Tibial artery (tissue), 4 donors: ENCODE data around the gene POT1.

ENCODE experiments used
- DNase-seq, 2 donors: peaks; one replicate each; pipeline ENCODE4 v3.0.0-alpha.2; 2019
- H3K27ac ChIP-seq, 2 donors: fragments of 200-600 bp; sonication (generic) in 1 of 2; 1 replicate in 1 of 2; 2 replicates in 1 of 2; pipeline ENCODE4 v1.5.1; 2018 to 2019; ENCODE audit warnings: mild to moderate bottlenecking in 1 of 2
- H3K27me3 ChIP-seq, 2 donors: fragments of 200-600 bp; sonication (generic) in 1 of 2; one replicate each; pipeline versions ENCODE4 v1.5.1 to v1.6.0; 2016 to 2019
- H3K36me3 ChIP-seq, 3 donors: fragments of 200-600 bp; sonication (generic) in 2 of 3; one replicate each; pipeline ENCODE4 v1.5.1; 2016 to 2019; ENCODE audit warnings: mild to moderate bottlenecking in 2 of 3
- H3K4me1 ChIP-seq, 4 donors: fragments of 200-600 bp; sonication (generic) in 2 of 4; 1 replicate in 3 of 4; 2 replicates in 1 of 4; pipeline ENCODE4 v1.5.1; 2016 to 2019
- H3K4me3 ChIP-seq, 2 donors: fragments of 200-600 bp; sonication (generic) in 1 of 2; 1 replicate in 1 of 2; 2 replicates in 1 of 2; pipeline ENCODE4 v1.5.1; 2018 to 2019; ENCODE audit warnings: mild to moderate bottlenecking in 2 of 2
- H3K9me3 ChIP-seq, 3 donors: fragments of 200-600 bp; sonication (generic) in 1 of 3; one replicate each; pipeline ENCODE4 v1.5.1; 2016 to 2019
- intact Hi-C: fragments of 100-400 bp; cut with DNase I; formaldehyde crosslinking; loops from one replicate; pipeline ENCODE4 v1.15.0; 2023; ENCODE audit warnings: low total_unique reads
- TF ChIP-seq, protein P1 (sequence below), 2 experiments: fragments of 200-600 bp in 1 of 2; fragments of 450-650 bp in 1 of 2; IDR thresholded peaks; one replicate each; pipeline ENCODE4 v1.5.1; 2017 to 2019; ENCODE audit warnings: antibody characterized with exemption in 2 of 2, mild to moderate bottlenecking in 1 of 2, moderate library complexity in 1 of 2

POT1 gene

DNA sequence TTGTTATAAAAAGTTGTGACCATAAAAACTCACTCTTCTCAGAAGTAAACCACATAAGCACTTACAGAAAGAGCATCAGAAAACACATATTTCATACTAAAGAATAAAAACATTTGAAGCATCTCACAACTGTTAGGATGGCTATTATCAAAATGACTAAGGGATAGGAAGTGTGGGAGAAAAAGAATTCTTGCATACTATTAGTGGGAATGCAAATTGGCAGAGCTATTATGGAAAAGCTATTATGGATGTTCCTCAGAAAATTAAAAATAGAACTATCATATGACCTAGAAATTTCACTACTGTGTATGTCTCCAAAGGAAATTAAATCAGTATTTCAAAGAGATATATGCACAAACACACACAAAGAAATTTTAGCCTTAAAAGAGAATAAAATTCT lies 25.2 kb upstream of the POT1 start:
- Histone ChIP-seq H3K36me3 (no peaks in the 10 kb centered on the region), H3K27me3 (no peaks in the 10 kb centered on the region), H3K9me3 (peaks cover 0 to 8% (median 5%) of the 10 kb centered on the region in 3 donors), H3K27ac (no peak overlapping the region), H3K4me3 (no peak overlapping the region), H3K4me1 (no peaks in the 10 kb centered on the region)
- no peak for DNase-seq
- intact Hi-C loops, result no loop called here
- TF ChIP-seq, protein P1, sequence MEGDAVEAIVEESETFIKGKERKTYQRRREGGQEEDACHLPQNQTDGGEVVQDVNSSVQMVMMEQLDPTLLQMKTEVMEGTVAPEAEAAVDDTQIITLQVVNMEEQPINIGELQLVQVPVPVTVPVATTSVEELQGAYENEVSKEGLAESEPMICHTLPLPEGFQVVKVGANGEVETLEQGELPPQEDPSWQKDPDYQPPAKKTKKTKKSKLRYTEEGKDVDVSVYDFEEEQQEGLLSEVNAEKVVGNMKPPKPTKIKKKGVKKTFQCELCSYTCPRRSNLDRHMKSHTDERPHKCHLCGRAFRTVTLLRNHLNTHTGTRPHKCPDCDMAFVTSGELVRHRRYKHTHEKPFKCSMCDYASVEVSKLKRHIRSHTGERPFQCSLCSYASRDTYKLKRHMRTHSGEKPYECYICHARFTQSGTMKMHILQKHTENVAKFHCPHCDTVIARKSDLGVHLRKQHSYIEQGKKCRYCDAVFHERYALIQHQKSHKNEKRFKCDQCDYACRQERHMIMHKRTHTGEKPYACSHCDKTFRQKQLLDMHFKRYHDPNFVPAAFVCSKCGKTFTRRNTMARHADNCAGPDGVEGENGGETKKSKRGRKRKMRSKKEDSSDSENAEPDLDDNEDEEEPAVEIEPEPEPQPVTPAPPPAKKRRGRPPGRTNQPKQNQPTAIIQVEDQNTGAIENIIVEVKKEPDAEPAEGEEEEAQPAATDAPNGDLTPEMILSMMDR (IDR thresholded peaks at IDR 0.05), result no peak

DNA sequence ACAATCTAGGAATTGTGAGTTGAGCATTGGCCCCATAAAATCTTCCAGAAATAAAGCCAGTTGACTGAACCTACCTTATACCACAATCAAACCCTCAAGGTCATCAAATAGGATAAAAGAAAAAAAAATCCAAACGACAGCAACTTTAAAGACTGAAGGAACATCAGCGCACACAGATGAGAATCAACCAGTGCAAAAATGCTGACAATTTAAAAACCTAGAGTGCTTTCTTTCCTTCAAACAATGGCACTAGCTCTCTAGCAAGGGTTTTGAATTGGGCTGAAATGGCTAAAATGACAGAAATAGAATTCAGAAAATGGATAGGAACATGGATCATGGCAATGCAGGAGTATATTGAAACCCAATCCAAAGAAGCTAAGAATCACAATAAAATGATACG lies 16.1 kb upstream of the POT1 start:
- Histone ChIP-seq H3K27me3 (no peaks in the 10 kb centered on the region), H3K4me1 (no peaks in the 10 kb centered on the region), H3K27ac (no peak overlapping the region), H3K9me3 (no peaks in the 10 kb centered on the region), H3K36me3 (no peaks in the 10 kb centered on the region), H3K4me3 (no peak overlapping the region)
- intact Hi-C loops, result no loop called here
- TF ChIP-seq, protein P1 (IDR thresholded peaks at IDR 0.05), result no peak
- no peak for DNase-seq

DNA sequence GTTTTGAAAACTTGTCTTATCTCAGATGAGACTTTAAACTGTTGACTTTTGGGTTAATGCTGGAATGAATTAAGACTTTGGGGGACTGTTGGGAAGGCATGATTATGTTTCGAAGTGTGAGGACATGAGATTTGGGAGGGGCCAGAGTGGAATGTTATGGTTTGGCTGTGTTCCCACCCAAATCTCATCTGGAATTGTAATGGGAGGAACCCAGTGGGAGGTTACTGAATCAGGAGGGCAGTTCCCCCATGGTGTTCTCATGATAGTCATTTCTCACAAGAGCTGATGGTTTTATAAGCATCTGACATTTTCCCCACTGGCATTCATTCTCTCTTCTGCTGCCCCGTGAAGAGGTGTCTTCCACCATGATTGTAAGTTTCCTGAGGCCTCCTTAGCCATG lies 13.8 kb upstream of the POT1 start:
- intact Hi-C loops, result no loop called here

DNA sequence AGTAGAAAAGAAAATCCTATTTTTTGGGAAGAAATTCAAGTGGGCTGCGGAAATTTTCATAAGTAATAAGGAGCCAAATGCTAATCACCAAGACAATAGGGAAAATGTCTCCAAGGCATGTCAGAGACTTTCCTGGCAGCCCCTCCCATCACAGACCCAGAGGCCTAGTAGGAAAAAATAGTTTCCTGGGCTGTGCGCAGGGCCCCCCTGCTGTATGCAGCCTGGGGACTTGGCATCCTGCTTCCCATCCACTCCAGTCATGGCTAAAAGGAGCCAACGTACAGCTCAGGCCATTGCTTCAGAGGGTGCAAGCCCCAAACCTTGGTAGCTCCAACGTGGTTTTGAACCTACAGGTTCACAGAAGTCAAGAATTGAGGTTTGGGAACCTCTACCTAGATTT lies 12.8 kb upstream of the POT1 start:
- Histone ChIP-seq H3K27me3 (no peaks in the 10 kb centered on the region), H3K27ac (no peak overlapping the region), H3K4me3 (no peak overlapping the region), H3K9me3 (no peaks in the 10 kb centered on the region), H3K36me3 (no peaks in the 10 kb centered on the region), H3K4me1 (no peaks in the 10 kb centered on the region)
- TF ChIP-seq, protein P1 (IDR thresholded peaks at IDR 0.05), result no peak
- intact Hi-C loops, result no loop called here
- no peak for DNase-seq

More for the DNA sequence above, 13.8 kb upstream of the POT1 start:
- Histone ChIP-seq H3K4me1 (no peaks in the 10 kb centered on the region), H3K27ac (no peak overlapping the region), H3K27me3 (no peaks in the 10 kb centered on the region), H3K4me3 (no peak overlapping the region), H3K36me3 (no peaks in the 10 kb centered on the region), H3K9me3 (no peaks in the 10 kb centered on the region)
- TF ChIP-seq, protein P1 (IDR thresholded peaks at IDR 0.05), result no peak
- no peak for DNase-seq

DNA sequence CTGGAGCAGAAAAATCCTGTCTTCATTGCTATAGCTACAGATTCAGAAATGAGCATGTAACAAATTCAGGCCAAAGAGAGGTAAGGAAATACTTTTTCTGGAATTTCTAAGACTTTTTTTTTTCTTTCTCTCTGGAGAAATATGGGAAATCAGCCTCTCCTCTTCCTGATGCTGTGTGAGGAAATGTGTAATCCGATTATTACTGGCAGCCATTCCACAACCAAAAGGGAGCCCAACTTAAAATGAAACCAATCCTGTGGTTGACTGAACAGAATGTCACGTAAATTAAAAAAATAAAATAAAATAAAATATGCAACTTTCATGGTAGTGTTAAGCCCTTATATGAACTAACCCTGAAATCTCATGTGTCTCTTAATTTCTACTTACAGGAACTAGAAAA lies 10.7 kb upstream of the POT1 start:
- Histone ChIP-seq H3K27ac (no peak overlapping the region), H3K27me3 (no peaks in the 10 kb centered on the region), H3K4me3 (no peak overlapping the region), H3K9me3 (no peaks in the 10 kb centered on the region), H3K36me3 (no peaks in the 10 kb centered on the region), H3K4me1 (no peaks in the 10 kb centered on the region)
- no peak for DNase-seq
- intact Hi-C loops, result no loop called here
- TF ChIP-seq, protein P1 (IDR thresholded peaks at IDR 0.05), result no peak

DNA sequence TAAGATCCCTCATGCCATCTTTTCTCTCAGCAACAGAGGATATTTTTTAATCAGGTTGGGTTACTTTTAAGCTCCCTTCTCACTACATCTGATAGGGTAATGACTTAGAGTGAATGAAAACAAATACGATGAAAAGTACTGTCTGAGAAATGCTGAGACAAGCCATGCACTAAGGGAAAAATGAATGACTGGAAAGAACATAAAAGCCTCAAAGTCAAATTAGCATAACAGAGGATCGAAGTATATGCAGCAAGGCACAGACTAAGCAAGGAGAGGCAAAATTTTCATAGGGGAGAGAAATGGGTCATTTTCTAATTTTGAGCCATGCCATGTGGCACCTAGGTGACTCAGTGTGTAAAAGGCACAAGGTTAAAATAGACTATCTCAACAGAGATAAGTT lies 8.5 kb upstream of the POT1 start:
- Histone ChIP-seq H3K27ac (no peak overlapping the region), H3K9me3 (no peaks in the 10 kb centered on the region), H3K4me3 (no peak overlapping the region), H3K4me1 (no peaks in the 10 kb centered on the region), H3K27me3 (no peaks in the 10 kb centered on the region), H3K36me3 (no peaks in the 10 kb centered on the region)
- intact Hi-C loops, result no loop called here
- DNase-seq, result no peak
- TF ChIP-seq, protein P1 (IDR thresholded peaks at IDR 0.05), result no peak
